Measurements from ENCODE around the gene B3GNT9.

The B3GNT9 gene

GRCh38 chr16:67185651-67186134 lies 34.9 kb upstream of the B3GNT9 start:
- DNase-seq (ENCODE audit: low read depth): no peak

GRCh38 chr16:67184995-67185650 lies 34.3 kb upstream of the B3GNT9 start:
- DNase-seq (ENCODE audit: low read depth): peak; percentile 63

GRCh38 chr16:67184453-67184994 lies 33.7 kb upstream of the B3GNT9 start:
- DNase-seq (ENCODE audit: low read depth): no peak

GRCh38 chr16:67183627-67184452 lies 33.0 kb upstream of the B3GNT9 start, which contains the start of gene MATCAP1:
TSS of gene MATCAP1 (minus strand) at chr16:67183963. CDS start at chr16:67180610, 3,353 bp downstream.
- DNase-seq (ENCODE audit: low read depth): peak; percentile 81

GRCh38 chr16:67183284-67183626 lies 32.5 kb upstream of the B3GNT9 start:
- no peak for DNase-seq (ENCODE audit: low read depth)

GRCh38 chr16:67182288-67182687 lies 31.5 kb upstream of the B3GNT9 start:
- DNase-seq (ENCODE audit: low read depth): no peak

- DNase-seq (ENCODE audit: low read depth): no peak
Observed at GRCh38 chr16:67181346-67181745, 30.5 kb upstream of the B3GNT9 start.

- DNase-seq (ENCODE audit: low read depth): no peak
Observed at GRCh38 chr16:67180166-67180565, 29.4 kb upstream of the B3GNT9 start.

- no peak for DNase-seq (ENCODE audit: low read depth)
Observed at GRCh38 chr16:67179421-67180080, 28.8 kb upstream of the B3GNT9 start.

GRCh38 chr16:67177743-67178699 lies 27.2 kb upstream of the B3GNT9 start:
- no peak for DNase-seq (ENCODE audit: low read depth)

- DNase-seq (ENCODE audit: low read depth): no peak
Observed at GRCh38 chr16:67176662-67177061, 25.9 kb upstream of the B3GNT9 start.

- no peak for DNase-seq (ENCODE audit: low read depth)
Observed at GRCh38 chr16:67174706-67175231, 24.0 kb upstream of the B3GNT9 start.

- peak; percentile 37 for DNase-seq (ENCODE audit: low read depth)
Observed at GRCh38 chr16:67173808-67174705, 23.3 kb upstream of the B3GNT9 start.

- DNase-seq (ENCODE audit: low read depth): no peak
Observed at GRCh38 chr16:67173323-67173722, 22.5 kb upstream of the B3GNT9 start.

- DNase-seq (ENCODE audit: low read depth): no peak
Observed at GRCh38 chr16:67170949-67171649, 20.3 kb upstream of the B3GNT9 start.

GRCh38 chr16:67170168-67170948 lies 19.6 kb upstream of the B3GNT9 start, which contains the start of gene NOL3:
TSS of gene NOL3 (plus strand) at chr16:67170538.
- no peak for DNase-seq (ENCODE audit: low read depth)

- no peak for DNase-seq (ENCODE audit: low read depth)
Observed at GRCh38 chr16:67169642-67170167, 18.9 kb upstream of the B3GNT9 start.

GRCh38 chr16:67169011-67169451 lies 18.2 kb upstream of the B3GNT9 start:
- no peak for DNase-seq (ENCODE audit: low read depth)
